Measurements from ENCODE around the gene UBE2S. TPM values are rescaled to one million over a fixed set of nuclear protein-coding genes. Genes with fewer than 3 reads are reported as not detected.

Gene UBE2S
- total and polyA plus RNA-seq, 3 donors from 2014 or later = 150 to 272 (median 188) TPM

DNA sequence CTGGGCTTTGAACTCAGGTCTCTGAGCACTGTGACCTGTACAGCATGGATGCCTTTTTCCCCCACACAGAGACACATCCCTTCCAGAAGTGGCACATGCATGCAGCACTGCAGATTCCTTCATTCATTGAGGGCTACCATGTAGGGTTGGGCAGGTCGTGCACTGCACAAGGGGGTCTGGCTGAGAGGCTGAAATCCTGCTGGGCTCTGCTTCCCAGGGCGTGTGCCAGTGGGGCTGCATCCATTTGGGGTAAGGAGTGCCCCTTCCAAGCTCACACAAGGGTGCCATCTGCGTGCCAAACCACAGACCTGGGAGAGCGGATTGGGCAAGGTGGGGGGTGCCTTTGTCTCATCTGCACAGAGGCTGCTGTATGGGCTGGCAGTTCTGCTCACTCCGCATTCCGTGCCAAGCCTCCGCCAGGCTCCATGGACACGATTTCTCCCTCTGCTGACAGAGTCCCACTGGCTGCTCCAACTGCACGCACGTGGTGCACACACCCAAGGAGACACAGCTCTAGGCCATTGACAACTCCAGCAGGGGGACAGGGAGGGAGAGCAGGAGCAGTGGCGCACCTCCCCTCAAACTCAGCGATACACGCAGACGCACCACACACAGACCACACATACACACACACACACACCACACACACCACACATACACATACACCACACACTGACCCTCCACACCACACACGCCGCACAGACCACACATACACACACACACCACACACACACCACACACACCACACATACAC is 40.0 kb upstream of the UBE2S start:
- intact Hi-C loops (cut with DNase I; ENCODE audit: low total_unique reads) = no loop called here
- peaks cover 9% of the 10 kb centered on the region for H3K4me1 ChIP-seq
- no peak overlapping the region for H3K27ac ChIP-seq
- no peak overlapping the region for H3K4me3 ChIP-seq
- H3K27me3 ChIP-seq = no peaks in the 10 kb centered on the region
- 37% methylated on average over 8 to 16 of the region's 16 CpGs for WGBS, 2 donors
- H3K36me3 ChIP-seq (ENCODE audit: low read depth, missing control alignments) = no peaks in the 10 kb centered on the region
- no peak for TF ChIP-seq POLR2A (IDR thresholded peaks at IDR 0.05)
- TF ChIP-seq, protein P1, sequence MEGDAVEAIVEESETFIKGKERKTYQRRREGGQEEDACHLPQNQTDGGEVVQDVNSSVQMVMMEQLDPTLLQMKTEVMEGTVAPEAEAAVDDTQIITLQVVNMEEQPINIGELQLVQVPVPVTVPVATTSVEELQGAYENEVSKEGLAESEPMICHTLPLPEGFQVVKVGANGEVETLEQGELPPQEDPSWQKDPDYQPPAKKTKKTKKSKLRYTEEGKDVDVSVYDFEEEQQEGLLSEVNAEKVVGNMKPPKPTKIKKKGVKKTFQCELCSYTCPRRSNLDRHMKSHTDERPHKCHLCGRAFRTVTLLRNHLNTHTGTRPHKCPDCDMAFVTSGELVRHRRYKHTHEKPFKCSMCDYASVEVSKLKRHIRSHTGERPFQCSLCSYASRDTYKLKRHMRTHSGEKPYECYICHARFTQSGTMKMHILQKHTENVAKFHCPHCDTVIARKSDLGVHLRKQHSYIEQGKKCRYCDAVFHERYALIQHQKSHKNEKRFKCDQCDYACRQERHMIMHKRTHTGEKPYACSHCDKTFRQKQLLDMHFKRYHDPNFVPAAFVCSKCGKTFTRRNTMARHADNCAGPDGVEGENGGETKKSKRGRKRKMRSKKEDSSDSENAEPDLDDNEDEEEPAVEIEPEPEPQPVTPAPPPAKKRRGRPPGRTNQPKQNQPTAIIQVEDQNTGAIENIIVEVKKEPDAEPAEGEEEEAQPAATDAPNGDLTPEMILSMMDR (IDR thresholded peaks at IDR 0.05) = no peak
- DNase-seq = no peak
- H3K9me3 ChIP-seq = no peaks in the 10 kb centered on the region

DNA sequence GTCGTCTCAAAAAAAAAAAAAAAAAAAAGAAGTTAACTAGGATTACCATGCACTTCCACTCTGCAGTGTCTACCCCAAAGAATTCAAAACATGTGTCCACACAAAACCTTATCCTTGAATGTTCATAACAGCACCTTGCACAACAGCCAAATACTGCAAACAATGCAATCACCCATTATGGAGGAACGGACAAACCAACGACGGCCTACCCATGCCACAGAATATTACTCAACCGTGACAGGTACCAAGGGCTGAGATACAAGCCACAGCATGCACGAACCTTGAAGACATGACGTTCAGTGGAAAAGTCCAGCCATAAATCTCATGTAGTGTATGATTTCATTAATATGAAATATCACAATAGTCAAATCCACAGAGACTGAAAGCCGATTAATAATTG is 38.5 kb upstream of the UBE2S start:
- Histone ChIP-seq H3K9me3 (no peaks in the 10 kb centered on the region), H3K36me3 (ENCODE audit: low read depth, missing control alignments) (no peaks in the 10 kb centered on the region), H3K27me3 (no peaks in the 10 kb centered on the region), H3K4me1 (no peaks in the 10 kb centered on the region), H3K27ac (no peak overlapping the region), H3K4me3 (no peak overlapping the region)
- 72% methylated on average over 8 of the region's 8 CpGs for WGBS, 2 donors
- TF ChIP-seq, protein P1 (IDR thresholded peaks at IDR 0.05) = no peak
- no peak for TF ChIP-seq POLR2A (IDR thresholded peaks at IDR 0.05)
- no peak for DNase-seq
- intact Hi-C loops (cut with DNase I; ENCODE audit: low total_unique reads) = no loop called here

DNA sequence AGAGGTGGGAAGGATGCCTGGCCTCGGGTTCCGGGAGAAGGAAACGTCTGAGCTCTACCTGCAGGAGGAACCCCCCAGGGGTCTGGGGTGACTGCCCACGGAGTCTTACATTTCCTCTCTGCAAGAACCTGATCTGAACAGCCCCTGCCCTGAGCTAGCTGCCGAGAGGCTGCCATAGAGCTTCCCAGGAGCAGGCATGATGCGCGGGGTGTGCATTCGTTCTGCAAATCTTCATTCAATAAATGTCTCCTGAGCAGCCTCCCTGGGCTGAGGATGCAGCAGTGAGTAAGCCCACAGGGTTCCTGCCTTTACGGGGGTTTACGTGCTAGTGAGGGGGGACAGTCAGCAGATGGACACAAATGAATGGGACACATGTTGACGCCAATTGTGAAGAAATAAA is 37.1 kb upstream of the UBE2S start:
- H3K4me1 ChIP-seq = no peaks in the 10 kb centered on the region
- 36 to 37% methylated on average over 11 of the region's 11 CpGs for WGBS, 2 donors

DNA sequence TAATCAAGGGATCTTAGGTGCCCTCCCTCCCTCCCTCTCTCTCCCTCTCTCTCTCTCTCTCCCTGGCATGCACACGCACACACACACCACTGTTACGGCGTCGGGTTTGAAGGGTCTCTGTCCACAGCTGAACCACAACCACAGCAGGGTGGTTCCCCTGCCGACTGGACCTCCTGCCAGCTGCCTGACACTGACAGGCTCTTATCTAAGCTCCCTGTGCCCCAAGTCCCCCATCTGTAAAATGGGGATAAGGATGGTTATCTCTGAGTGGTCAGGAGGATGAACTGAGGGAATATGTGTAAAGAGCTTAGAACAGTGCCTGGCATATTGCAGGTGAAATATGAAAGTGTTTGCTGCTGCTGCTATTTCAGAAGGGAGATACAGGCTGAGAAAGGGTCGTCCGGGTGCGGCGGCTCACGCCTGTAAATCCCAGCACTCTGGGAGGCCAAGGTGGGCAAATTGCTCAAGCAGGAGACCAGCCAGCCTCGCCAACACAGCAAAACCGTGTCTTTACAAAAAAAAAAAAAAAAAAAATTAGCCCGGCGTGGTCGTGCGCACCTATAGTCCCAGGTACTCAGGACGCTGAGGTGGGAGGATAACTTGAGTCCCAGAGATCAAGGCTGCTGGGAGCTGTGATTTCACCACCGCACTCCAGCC is 36.4 kb upstream of the UBE2S start:
- intact Hi-C loops (cut with DNase I; ENCODE audit: low total_unique reads) = no loop called here
- Histone ChIP-seq H3K36me3 (ENCODE audit: low read depth, missing control alignments) (no peaks in the 10 kb centered on the region), H3K27me3 (no peaks in the 10 kb centered on the region), H3K4me1 (no peaks in the 10 kb centered on the region), H3K9me3 (no peaks in the 10 kb centered on the region), H3K4me3 (no peak overlapping the region), H3K27ac (no peak overlapping the region)
- TF ChIP-seq, protein P1 (IDR thresholded peaks at IDR 0.05) = no peak
- no peak for TF ChIP-seq POLR2A (IDR thresholded peaks at IDR 0.05)
- 20 to 22% methylated on average over 18 of the region's 18 CpGs for whole genome bisulfite sequencing, 2 donors
- no peak for DNase-seq

More for the DNA sequence above, 37.1 kb upstream of the UBE2S start:
- TF ChIP-seq, protein P1 (IDR thresholded peaks at IDR 0.05) = no peak
- Histone ChIP-seq H3K4me3 (no peak overlapping the region), H3K36me3 (ENCODE audit: low read depth, missing control alignments) (no peaks in the 10 kb centered on the region), H3K9me3 (no peaks in the 10 kb centered on the region), H3K27me3 (no peaks in the 10 kb centered on the region), H3K27ac (no peak overlapping the region)
- intact Hi-C loops (cut with DNase I; ENCODE audit: low total_unique reads) = no loop called here
- DNase-seq = no peak
